Activated naive CD8-positive, alpha-beta T cell treated with anti-CD3 and anti-CD28 coated beads, Interleukin-2, amount 50 U/mL, for 24 hours (primary cell): ENCODE results near the gene ACBD6.

Source experiments
- ATAC-seq: fragments of 150-1000 bp; cut with Tn5 transposase; one replicate; pipeline ENCODE4 v1.10.0; 2021
- DNase-seq: peaks from one replicate; pipeline ENCODE4 v3.0.0; 2021
- H3K27ac Mint-ChIP-seq: one replicate; pipeline ENCODE4 v1.8.0; 2021; ENCODE audit warnings: mild to moderate bottlenecking, mixed read lengths
- H3K27me3 Mint-ChIP-seq: one replicate; pipeline ENCODE4 v1.8.0; 2021; ENCODE audit warnings: mixed read lengths
- H3K36me3 Mint-ChIP-seq: one replicate; pipeline ENCODE4 v1.8.0; 2021; ENCODE audit warnings: low read depth, mixed read lengths
- H3K4me1 Mint-ChIP-seq: one replicate; pipeline ENCODE4 v1.8.0; 2021; ENCODE audit warnings: mixed read lengths
- H3K4me3 Mint-ChIP-seq: one replicate; pipeline ENCODE4 v1.8.0; 2021; ENCODE audit warnings: mild to moderate bottlenecking, moderate library complexity, mixed read lengths
- H3K9me3 Mint-ChIP-seq: one replicate; pipeline ENCODE4 v1.8.0; 2021; ENCODE audit warnings: mixed read lengths

ACBD6 gene

GRCh38 chr1:180534214-180534613 lies 31.8 kb upstream of the ACBD6 start:
- ATAC-seq (no peak), DNase-seq (no peak)
- Mint-ChIP-seq H3K27me3 (peaks cover 2% of the 10 kb centered on the region), H3K36me3 (no peaks in the 10 kb centered on the region), H3K9me3 (no peaks in the 10 kb centered on the region), H3K4me1 (no peaks in the 10 kb centered on the region), H3K4me3 (no peak overlapping the region), H3K27ac (no peak overlapping the region)

DNA sequence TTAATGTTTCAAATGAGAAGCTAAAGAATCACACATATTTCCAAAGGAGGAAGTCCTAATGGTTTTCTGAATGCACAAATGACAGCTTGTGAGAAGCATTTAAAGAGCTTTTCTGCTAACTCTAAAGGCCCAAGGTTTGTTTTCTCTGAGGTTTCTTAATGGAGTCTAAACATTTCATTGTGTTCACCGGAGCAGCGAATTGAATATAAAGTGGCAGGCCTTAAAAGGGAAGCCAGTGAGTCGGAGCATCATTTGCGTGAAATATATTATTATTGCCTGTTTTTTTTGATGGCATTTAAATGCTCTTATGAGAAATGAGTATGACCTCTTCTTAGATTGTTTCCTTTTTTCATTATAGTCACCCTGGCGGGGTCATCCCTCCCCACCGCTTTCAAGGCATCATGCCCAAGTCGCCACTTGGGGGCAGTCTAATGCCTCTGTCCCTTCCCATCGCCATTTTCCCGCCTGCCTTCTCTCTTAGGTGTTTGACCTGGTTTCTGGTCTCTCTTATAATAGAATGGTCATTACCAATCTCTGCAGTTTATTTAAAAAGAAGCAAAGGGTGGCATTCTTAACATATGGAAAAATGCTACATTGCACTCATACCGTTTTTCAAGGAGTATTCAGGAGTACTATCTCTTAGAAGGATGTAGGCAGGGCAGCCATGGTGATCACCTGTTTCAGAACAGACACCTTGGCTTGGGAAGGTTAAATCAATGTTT lies 31.1 kb upstream of the ACBD6 start:
- ATAC-seq (no peak), DNase-seq (peak; percentile 70)
- Mint-ChIP-seq H3K4me3 (no peak overlapping the region), H3K4me1 (no peaks in the 10 kb centered on the region), H3K9me3 (no peaks in the 10 kb centered on the region), H3K36me3 (no peaks in the 10 kb centered on the region), H3K27me3 (peaks cover 2% of the 10 kb centered on the region), H3K27ac (no peak overlapping the region)

GRCh38 chr1:180532854-180533253 lies 30.5 kb upstream of the ACBD6 start:
- Mint-ChIP-seq H3K27ac (no peak overlapping the region), H3K9me3 (no peaks in the 10 kb centered on the region), H3K4me3 (no peak overlapping the region), H3K27me3 (peaks cover 2% of the 10 kb centered on the region), H3K4me1 (no peaks in the 10 kb centered on the region), H3K36me3 (no peaks in the 10 kb centered on the region)
- ATAC-seq (no peak), DNase-seq (no peak)

DNA sequence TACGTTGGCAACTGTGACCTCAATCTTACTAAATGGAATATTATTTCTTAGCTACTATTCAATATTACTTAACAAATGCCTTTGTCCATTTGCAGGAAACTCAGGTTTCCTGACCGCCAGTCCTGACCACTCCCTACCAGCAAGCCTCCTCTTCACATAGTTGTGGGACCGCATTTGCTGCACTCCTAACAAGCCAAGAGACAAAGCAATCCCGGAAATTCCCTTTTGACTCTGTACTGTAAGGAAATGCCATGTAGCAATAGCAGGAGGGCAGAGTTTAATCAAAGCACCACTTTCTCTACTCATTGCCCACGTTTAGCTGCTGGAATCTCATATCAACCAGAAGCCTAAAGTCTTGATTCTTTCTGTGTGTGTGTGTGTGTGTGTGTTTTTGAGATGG lies 28.1 kb upstream of the ACBD6 start:
- no peak overlapping the region for H3K27ac Mint-ChIP-seq
- H3K4me3 Mint-ChIP-seq, result no peak overlapping the region
- no peaks in the 10 kb centered on the region for H3K36me3 Mint-ChIP-seq
- DNase-seq, result no peak
- H3K9me3 Mint-ChIP-seq, result no peaks in the 10 kb centered on the region
- ATAC-seq, result no peak
- no peaks in the 10 kb centered on the region for H3K4me1 Mint-ChIP-seq
- peaks cover 2% of the 10 kb centered on the region for H3K27me3 Mint-ChIP-seq

- DNase-seq, result no peak
Observed at GRCh38 chr1:180528868-180529470, 26.6 kb upstream of the ACBD6 start.

GRCh38 chr1:180527101-180527669 lies 24.8 kb upstream of the ACBD6 start:
- H3K4me1 Mint-ChIP-seq, result no peaks in the 10 kb centered on the region
- H3K36me3 Mint-ChIP-seq, result no peaks in the 10 kb centered on the region
- no peak overlapping the region for H3K27ac Mint-ChIP-seq
- ATAC-seq, result no peak
- H3K4me3 Mint-ChIP-seq, result no peak overlapping the region
- no peak for DNase-seq
- no peaks in the 10 kb centered on the region for H3K27me3 Mint-ChIP-seq
- H3K9me3 Mint-ChIP-seq, result no peaks in the 10 kb centered on the region

More at GRCh38 chr1:180528868-180529470, 26.6 kb upstream of the ACBD6 start:
- no peaks in the 10 kb centered on the region for H3K9me3 Mint-ChIP-seq
- ATAC-seq, result no peak
- H3K4me3 Mint-ChIP-seq, result no peak overlapping the region
- no peaks in the 10 kb centered on the region for H3K4me1 Mint-ChIP-seq
- H3K27me3 Mint-ChIP-seq, result no peaks in the 10 kb centered on the region
- H3K36me3 Mint-ChIP-seq, result no peaks in the 10 kb centered on the region
- no peak overlapping the region for H3K27ac Mint-ChIP-seq

DNA sequence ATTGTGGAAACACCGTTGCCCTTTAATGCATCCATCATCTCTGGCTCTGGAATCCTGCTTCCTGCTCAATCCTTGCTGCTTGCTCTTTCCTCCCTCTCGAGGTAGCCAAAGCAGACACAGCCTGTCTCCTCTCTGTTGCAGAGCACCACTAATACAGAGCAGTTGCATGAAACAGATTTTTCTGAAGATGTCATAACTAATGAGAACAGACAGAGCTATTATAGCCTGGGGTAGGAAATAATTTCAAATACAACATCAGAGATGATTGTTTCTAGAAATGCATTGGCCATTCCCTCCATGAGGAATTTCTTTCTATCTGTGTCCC lies 23.3 kb upstream of the ACBD6 start:
- Mint-ChIP-seq H3K9me3 (no peaks in the 10 kb centered on the region), H3K27ac (no peak overlapping the region), H3K36me3 (no peaks in the 10 kb centered on the region), H3K4me3 (no peak overlapping the region), H3K4me1 (no peaks in the 10 kb centered on the region), H3K27me3 (no peaks in the 10 kb centered on the region)
- ATAC-seq, result no peak
- no peak for DNase-seq

- Mint-ChIP-seq H3K27me3 (no peaks in the 10 kb centered on the region), H3K27ac (no peak overlapping the region), H3K9me3 (no peaks in the 10 kb centered on the region), H3K4me1 (no peaks in the 10 kb centered on the region), H3K4me3 (no peak overlapping the region), H3K36me3 (no peaks in the 10 kb centered on the region)
- DNase-seq (no peak), ATAC-seq (peak; percentile 31)
Observed at GRCh38 chr1:180524915-180525714, 22.7 kb upstream of the ACBD6 start.

DNA sequence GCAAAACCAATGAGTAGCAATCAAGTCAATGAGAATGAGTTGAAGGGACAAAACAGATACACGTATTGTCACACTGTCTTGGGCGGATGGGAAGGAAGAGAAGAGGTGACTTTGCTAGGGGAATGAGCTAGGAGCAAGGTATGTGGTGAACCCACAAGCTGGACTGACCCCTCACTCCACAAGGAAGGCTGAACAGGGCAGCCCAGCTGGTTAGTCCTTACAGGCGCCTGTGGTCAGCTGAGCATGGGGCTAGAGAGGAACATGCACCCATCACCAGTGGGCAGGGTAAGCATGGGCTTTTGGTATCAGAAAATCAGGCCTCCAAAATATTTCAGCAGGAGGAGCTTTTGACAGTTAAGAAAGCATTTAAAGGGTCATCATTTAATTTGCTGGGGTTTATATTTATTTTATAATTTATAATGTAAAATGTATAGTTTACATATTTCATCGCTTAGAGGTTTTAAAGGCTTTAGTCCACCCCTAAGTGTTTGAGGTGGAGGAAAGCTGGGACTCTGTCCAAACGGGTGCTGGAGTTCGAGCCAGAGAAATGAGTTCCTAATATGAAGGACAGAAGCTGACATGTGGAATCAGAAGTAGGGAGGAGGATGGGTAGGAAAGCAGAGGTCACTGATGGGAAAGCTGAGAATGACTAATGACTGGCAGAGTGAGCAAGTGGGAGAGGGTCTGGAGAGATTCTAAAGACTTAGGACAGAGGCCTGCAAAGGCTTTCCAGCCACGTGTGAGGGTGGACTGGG lies 22.0 kb upstream of the ACBD6 start:
- H3K4me3 Mint-ChIP-seq, result no peak overlapping the region

DNA sequence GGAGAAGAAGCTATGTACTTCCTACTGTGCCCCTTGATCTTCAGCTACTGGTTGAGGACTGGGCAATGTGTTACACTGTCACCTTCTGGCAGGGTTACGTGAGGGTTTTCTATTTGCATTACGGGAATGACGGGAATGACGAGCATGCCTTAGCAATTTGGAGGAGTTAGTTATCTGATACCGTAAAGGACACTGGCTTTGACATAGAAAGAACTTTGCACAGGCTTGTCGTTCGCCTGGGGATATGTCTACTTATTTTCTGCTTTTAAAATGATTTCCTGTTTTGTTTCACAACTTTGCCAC lies 19.8 kb upstream of the ACBD6 start:
- DNase-seq (no peak), ATAC-seq (no peak)
- H3K9me3 Mint-ChIP-seq, result no peaks in the 10 kb centered on the region
- H3K4me1 Mint-ChIP-seq, result no peaks in the 10 kb centered on the region
- peaks cover 2% of the 10 kb centered on the region for H3K27me3 Mint-ChIP-seq
- H3K4me3 Mint-ChIP-seq, result no peak overlapping the region
- H3K27ac Mint-ChIP-seq, result no peak overlapping the region
- no peaks in the 10 kb centered on the region for H3K36me3 Mint-ChIP-seq

More for the DNA sequence above, 22.0 kb upstream of the ACBD6 start:
- Mint-ChIP-seq H3K4me1 (no peaks in the 10 kb centered on the region), H3K27me3 (peaks cover 2% of the 10 kb centered on the region), H3K36me3 (no peaks in the 10 kb centered on the region), H3K27ac (no peak overlapping the region), H3K9me3 (no peaks in the 10 kb centered on the region)
- DNase-seq (no peak), ATAC-seq (no peak)

DNA sequence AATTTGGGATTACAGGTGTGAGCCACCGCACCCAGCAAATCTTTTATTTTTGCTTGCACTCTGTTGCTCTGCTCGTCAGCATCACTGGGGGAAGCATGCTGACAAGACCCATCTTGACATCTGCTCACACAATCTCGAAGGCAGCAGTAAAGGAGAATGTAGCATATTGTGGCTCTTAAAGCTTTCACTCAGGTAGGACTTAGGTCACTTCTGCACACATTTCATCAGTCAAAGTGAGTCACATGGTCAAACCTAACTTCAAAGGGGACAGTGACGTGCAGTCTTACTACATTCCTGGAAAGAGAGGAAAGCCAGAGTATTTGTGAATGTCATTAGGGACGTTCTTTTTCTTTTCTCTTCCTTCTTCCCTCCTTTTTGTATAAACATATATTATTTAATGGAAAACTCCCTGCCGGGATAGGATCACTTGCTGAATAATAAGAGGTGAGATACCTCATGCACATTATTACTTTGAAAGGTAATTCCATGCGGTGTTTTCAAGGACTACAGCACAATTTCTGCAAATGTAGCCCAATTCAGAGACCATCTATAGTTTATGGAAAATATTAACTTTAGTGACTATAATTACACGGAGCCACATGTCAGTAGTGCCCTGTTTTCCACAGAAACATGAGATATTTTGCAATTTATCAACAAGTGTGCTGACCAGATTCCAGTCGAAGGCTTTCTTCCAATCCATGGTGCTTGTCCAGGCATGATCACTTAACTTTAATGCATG lies 19.3 kb upstream of the ACBD6 start:
- Mint-ChIP-seq H3K27ac (no peak overlapping the region), H3K9me3 (no peaks in the 10 kb centered on the region), H3K36me3 (no peaks in the 10 kb centered on the region), H3K4me1 (no peaks in the 10 kb centered on the region), H3K27me3 (peaks cover 2% of the 10 kb centered on the region), H3K4me3 (no peak overlapping the region)
- no peak for DNase-seq
- no peak for ATAC-seq

GRCh38 chr1:180519846-180520245 lies 17.5 kb upstream of the ACBD6 start:
- ATAC-seq (no peak), DNase-seq (no peak)
- Mint-ChIP-seq H3K4me1 (no peaks in the 10 kb centered on the region), H3K36me3 (no peaks in the 10 kb centered on the region), H3K4me3 (no peak overlapping the region), H3K27ac (no peak overlapping the region), H3K9me3 (no peaks in the 10 kb centered on the region), H3K27me3 (peaks cover 2% of the 10 kb centered on the region)

DNA sequence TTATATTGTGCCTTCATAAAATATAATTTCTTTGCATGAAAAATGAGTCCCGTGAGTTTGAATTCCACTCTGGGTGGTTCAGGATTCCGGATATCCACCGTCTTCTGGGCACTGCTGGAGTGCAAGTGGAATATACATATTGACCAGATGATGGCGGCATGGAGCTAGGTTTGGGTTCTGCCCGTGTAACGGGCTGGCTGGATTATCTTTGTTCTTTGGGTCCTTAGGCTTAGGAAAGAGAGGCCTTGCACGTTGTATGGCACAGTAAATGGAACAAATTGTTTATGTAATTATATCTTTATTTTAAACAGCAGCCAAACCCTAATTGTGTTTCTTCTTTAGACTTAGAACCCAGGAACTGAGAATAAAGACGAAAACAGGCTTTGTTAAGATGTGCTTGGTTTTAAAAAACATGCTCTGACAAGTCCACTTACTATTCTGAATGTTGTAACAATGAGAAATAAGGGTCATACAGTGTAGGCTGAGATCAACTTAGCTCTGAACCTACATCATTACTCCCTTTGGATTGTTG lies 13.5 kb upstream of the ACBD6 start:
- no peak overlapping the region for H3K4me3 Mint-ChIP-seq
- peak; percentile 44 for DNase-seq
- H3K27me3 Mint-ChIP-seq, result peaks cover 7% of the 10 kb centered on the region
- H3K9me3 Mint-ChIP-seq, result no peaks in the 10 kb centered on the region
- no peaks in the 10 kb centered on the region for H3K4me1 Mint-ChIP-seq
- H3K36me3 Mint-ChIP-seq, result no peaks in the 10 kb centered on the region
- peak; percentile 87 for ATAC-seq
- no peak overlapping the region for H3K27ac Mint-ChIP-seq

GRCh38 chr1:180515364-180515763 lies 13.0 kb upstream of the ACBD6 start:
- no peaks in the 10 kb centered on the region for H3K9me3 Mint-ChIP-seq
- no peak for ATAC-seq
- H3K27ac Mint-ChIP-seq, result no peak overlapping the region
- no peaks in the 10 kb centered on the region for H3K4me1 Mint-ChIP-seq
- no peak overlapping the region for H3K4me3 Mint-ChIP-seq
- H3K36me3 Mint-ChIP-seq, result no peaks in the 10 kb centered on the region
- H3K27me3 Mint-ChIP-seq, result peaks cover 7% of the 10 kb centered on the region
- DNase-seq, result no peak
